HG02870 (cell line): ENCODE measurements around the gene VN1R5.
"Not testable (repeated sequence)": the region's sequence is repeated elsewhere in the genome, so short reads cannot be mapped to it uniquely, and the experiment has no call there.

ENCODE experiments used
- ATAC-seq: cut with Tn5 transposase; IDR thresholded peaks from one replicate; pipeline ENCODE4 v1.9.1; 2021; ENCODE audit warnings: mild to moderate bottlenecking, moderate library complexity; ENCODE audit not compliant: unreplicated experiment

The VN1R5 gene

GRCh38 chr1:247255772-247256171 is at the start of gene VN1R5:
VN1R5 (plus strand) TSS chr1:247256072.
- ATAC-seq, result not testable (repeated sequence)

- ATAC-seq, result no peak
Observed at GRCh38 chr1:247209396-247209795, 46.5 kb upstream of the VN1R5 start.

GRCh38 chr1:247210062-247210375 is 45.9 kb upstream of the VN1R5 start:
- ATAC-seq, result peak; percentile 3

- ATAC-seq, result peak; percentile 93
Observed at GRCh38 chr1:247210376-247211117, 45.3 kb upstream of the VN1R5 start.

GRCh38 chr1:247211339-247211738 is 44.5 kb upstream of the VN1R5 start:
- ATAC-seq, result no peak

GRCh38 chr1:247212012-247212411 is 43.9 kb upstream of the VN1R5 start:
- ATAC-seq, result peak; percentile 35

GRCh38 chr1:247212627-247213617 is 43.0 kb upstream of the VN1R5 start:
- ATAC-seq, result no peak

GRCh38 chr1:247216261-247216660 is 39.6 kb upstream of the VN1R5 start:
- no peak for ATAC-seq

- no peak for ATAC-seq
Observed at GRCh38 chr1:247218121-247218651, 37.7 kb upstream of the VN1R5 start.

GRCh38 chr1:247220280-247220679 is 35.6 kb upstream of the VN1R5 start:
- not testable (repeated sequence) for ATAC-seq

- ATAC-seq, result no peak
Observed at GRCh38 chr1:247222840-247223239, 33.0 kb upstream of the VN1R5 start.

- no peak for ATAC-seq
Observed at GRCh38 chr1:247224822-247225221, 31.1 kb upstream of the VN1R5 start.

GRCh38 chr1:247228133-247228532 is 27.7 kb upstream of the VN1R5 start:
- ATAC-seq, result no peak

GRCh38 chr1:247241691-247242090 is 14.2 kb upstream of the VN1R5 start:
- ATAC-seq, result no peak

- ATAC-seq, result no peak
Observed at GRCh38 chr1:247243524-247244137, 12.2 kb upstream of the VN1R5 start.

GRCh38 chr1:247246325-247247115 is 9.4 kb upstream of the VN1R5 start:
- ATAC-seq, result no peak

- no peak for ATAC-seq
Observed at GRCh38 chr1:247247568-247247967, 8.3 kb upstream of the VN1R5 start.

GRCh38 chr1:247266053-247266452 is 10.2 kb downstream of the VN1R5 start:
- ATAC-seq, result no peak

GRCh38 chr1:247268390-247269045 is 12.6 kb downstream of the VN1R5 start:
- ATAC-seq, result no peak

GRCh38 chr1:247269133-247269532 is 13.3 kb downstream of the VN1R5 start:
- ATAC-seq, result no peak
